ENCODE results near the gene PRKX.
"Not testable (repeated sequence)": the region's sequence is repeated elsewhere in the genome, so short reads cannot be mapped to it uniquely, and the experiment has no call there.

The PRKX gene

GRCh38 chrX:3678328-3678727 lies 35.1 kb downstream of the PRKX start:
- no peak for DNase-seq (ENCODE audit: low read depth)
- TF ChIP-seq CTCF (IDR thresholded peaks at IDR 0.05; ENCODE audit: insufficient read depth, low read depth, low read length, missing control alignments): no peak
- H3K4me3 ChIP-seq (ENCODE audit: low read length): no peak overlapping the region

GRCh38 chrX:3674881-3675280 lies 38.6 kb downstream of the PRKX start:
- H3K4me3 ChIP-seq (ENCODE audit: low read length): no peak overlapping the region
- no peak for TF ChIP-seq CTCF (IDR thresholded peaks at IDR 0.05; ENCODE audit: insufficient read depth, low read depth, low read length, missing control alignments)
- DNase-seq (ENCODE audit: low read depth): no peak

- no peak for DNase-seq (ENCODE audit: low read depth)
- no peak for TF ChIP-seq CTCF (IDR thresholded peaks at IDR 0.05; ENCODE audit: insufficient read depth, low read depth, low read length, missing control alignments)
- no peak overlapping the region for H3K4me3 ChIP-seq (ENCODE audit: low read length)
These were observed 43.5 kb downstream of the PRKX start for GRCh38 chrX:3669841-3670475.

- DNase-seq (ENCODE audit: low read depth): no peak
- no peak for TF ChIP-seq CTCF (IDR thresholded peaks at IDR 0.05; ENCODE audit: insufficient read depth, low read depth, low read length, missing control alignments)
- no peak overlapping the region for H3K4me3 ChIP-seq (ENCODE audit: low read length)
These were observed 46.5 kb downstream of the PRKX start for GRCh38 chrX:3666975-3667374.

- no peak for TF ChIP-seq CTCF (IDR thresholded peaks at IDR 0.05; ENCODE audit: insufficient read depth, low read depth, low read length, missing control alignments)
- DNase-seq (ENCODE audit: low read depth): no peak
- H3K4me3 ChIP-seq (ENCODE audit: low read length): no peak overlapping the region
These were observed 48.5 kb downstream of the PRKX start for GRCh38 chrX:3664921-3665320.

- H3K4me3 ChIP-seq (ENCODE audit: low read length); DNase-seq (ENCODE audit: low read depth): not testable (repeated sequence)
These were observed 49.7 kb downstream of the PRKX start for GRCh38 chrX:3663576-3664250.

GRCh38 chrX:3659761-3660160 lies 53.7 kb downstream of the PRKX start:
- no peak overlapping the region for H3K4me3 ChIP-seq (ENCODE audit: low read length)
- no peak for DNase-seq (ENCODE audit: low read depth)
- TF ChIP-seq CTCF (IDR thresholded peaks at IDR 0.05; ENCODE audit: insufficient read depth, low read depth, low read length, missing control alignments): no peak
